GM19452 (cell line): ENCODE data around the gene COG2.
"Not testable (repeated sequence)": the region's sequence is repeated elsewhere in the genome, so short reads cannot be mapped to it uniquely, and the experiment has no call there.

ENCODE experiments used
- ATAC-seq: cut with Tn5 transposase; IDR thresholded peaks from one replicate; pipeline ENCODE4 v1.9.1; 2021; ENCODE audit not compliant: unreplicated experiment

Gene COG2

GRCh38 chr1:230674581-230674980 lies 32.3 kb downstream of the COG2 start:
- no peak for ATAC-seq

GRCh38 chr1:230677200-230677599 lies 34.9 kb downstream of the COG2 start:
- ATAC-seq = no peak

- no peak for ATAC-seq
Observed at GRCh38 chr1:230679192-230679591, 36.9 kb downstream of the COG2 start.

GRCh38 chr1:230679825-230680224 lies 37.5 kb downstream of the COG2 start:
- ATAC-seq = no peak

GRCh38 chr1:230680300-230681025 lies 38.2 kb downstream of the COG2 start:
- no peak for ATAC-seq

- no peak for ATAC-seq
Observed at GRCh38 chr1:230681599-230681998, 39.3 kb downstream of the COG2 start.

GRCh38 chr1:230682274-230682673 lies 40.0 kb downstream of the COG2 start:
- ATAC-seq = no peak

GRCh38 chr1:230682882-230683610 lies 40.8 kb downstream of the COG2 start:
- no peak for ATAC-seq

GRCh38 chr1:230684146-230684545 lies 41.9 kb downstream of the COG2 start:
- no peak for ATAC-seq

GRCh38 chr1:230684998-230685397 lies 42.7 kb downstream of the COG2 start:
- no peak for ATAC-seq

GRCh38 chr1:230686747-230687146 lies 44.5 kb downstream of the COG2 start:
- ATAC-seq = no peak

- ATAC-seq = no peak
Observed at GRCh38 chr1:230690101-230690500, 47.8 kb downstream of the COG2 start.

- no peak for ATAC-seq
Observed at GRCh38 chr1:230691615-230692014, 49.3 kb downstream of the COG2 start.

- ATAC-seq = no peak
Observed at GRCh38 chr1:230693221-230693620, 50.9 kb downstream of the COG2 start.

GRCh38 chr1:230693777-230694176 lies 51.5 kb downstream of the COG2 start:
- no peak for ATAC-seq

GRCh38 chr1:230694464-230694863 lies 52.2 kb downstream of the COG2 start:
- ATAC-seq = no peak

- no peak for ATAC-seq
Observed at GRCh38 chr1:230694991-230695390, 52.7 kb downstream of the COG2 start.

- no peak for ATAC-seq
Observed at GRCh38 chr1:230696218-230696617, 53.9 kb downstream of the COG2 start.

- ATAC-seq = no peak
Observed at GRCh38 chr1:230696722-230697437, 54.6 kb downstream of the COG2 start.

GRCh38 chr1:230698130-230698529 lies 55.8 kb downstream of the COG2 start:
- no peak for ATAC-seq

GRCh38 chr1:230698964-230699363 lies 56.7 kb downstream of the COG2 start:
- not testable (repeated sequence) for ATAC-seq

GRCh38 chr1:230699716-230700115 lies 57.4 kb downstream of the COG2 start:
- no peak for ATAC-seq
